GM18870 (cell line): ENCODE results near the gene ZDHHC5.
A peak's percentile ranks its signal among the peaks of the same experiment; 100 is the strongest.
"Not testable (repeated sequence)": the region's sequence is repeated elsewhere in the genome, so short reads cannot be mapped to it uniquely, and the experiment has no call there.

Experiments used
- ATAC-seq: cut with Tn5 transposase; IDR thresholded peaks from one replicate; pipeline ENCODE4 v1.9.1; 2021; ENCODE audit warnings: moderate library complexity; ENCODE audit not compliant: unreplicated experiment

Gene ZDHHC5

GRCh38 chr11:57644748-57645688 lies 22.9 kb upstream of the ZDHHC5 start:
- ATAC-seq, result no peak

GRCh38 chr11:57645689-57646085 lies 22.2 kb upstream of the ZDHHC5 start:
- ATAC-seq, result no peak

GRCh38 chr11:57646194-57646798 lies 21.6 kb upstream of the ZDHHC5 start:
- no peak for ATAC-seq

GRCh38 chr11:57646799-57647303 lies 21.1 kb upstream of the ZDHHC5 start:
- ATAC-seq, result no peak

GRCh38 chr11:57647372-57647771 lies 20.5 kb upstream of the ZDHHC5 start:
- ATAC-seq, result no peak

GRCh38 chr11:57647960-57648800 lies 19.7 kb upstream of the ZDHHC5 start:
- ATAC-seq, result no peak

- no peak for ATAC-seq
These were observed 18.8 kb upstream of the ZDHHC5 start for GRCh38 chr11:57648801-57649735.

GRCh38 chr11:57649826-57650738 lies 17.8 kb upstream of the ZDHHC5 start, which contains the start of gene YPEL4:
YPEL4 (minus strand) TSS chr11:57649912; CDS start chr11:57647107, 2,805 bp downstream.
- ATAC-seq, result no peak

GRCh38 chr11:57650739-57651090 lies 17.2 kb upstream of the ZDHHC5 start:
- ATAC-seq, result no peak

- no peak for ATAC-seq
These were observed 16.5 kb upstream of the ZDHHC5 start for GRCh38 chr11:57651408-57651807.

GRCh38 chr11:57652230-57652629 lies 15.7 kb upstream of the ZDHHC5 start:
- ATAC-seq, result not testable (repeated sequence)

GRCh38 chr11:57652662-57653061 lies 15.3 kb upstream of the ZDHHC5 start:
- no peak for ATAC-seq

GRCh38 chr11:57653163-57653562 lies 14.8 kb upstream of the ZDHHC5 start:
- ATAC-seq, result no peak

GRCh38 chr11:57656885-57657193 lies 11.1 kb upstream of the ZDHHC5 start:
- no peak for ATAC-seq

- ATAC-seq, result peak; percentile 99
These were observed 10.5 kb upstream of the ZDHHC5 start, which contains the start of gene CLP1 for GRCh38 chr11:57657194-57658022. CLP1 (plus strand) TSS chr11:57657762; CDS start chr11:57659477, 1,715 bp downstream.

- ATAC-seq, result no peak
These were observed 9.9 kb upstream of the ZDHHC5 start for GRCh38 chr11:57658023-57658361.

GRCh38 chr11:57659669-57660068 lies 8.2 kb upstream of the ZDHHC5 start:
- no peak for ATAC-seq

- no peak for ATAC-seq
These were observed 5.0 kb upstream of the ZDHHC5 start for GRCh38 chr11:57662893-57663292.
